ENCODE results near the gene FLNC. TPM values are rescaled to one million over a fixed set of nuclear protein-coding genes. Genes with fewer than 3 reads are reported as not detected.

FLNC gene
- total and polyA plus RNA-seq, 11 donors, result 399 to 3,687 (median 1,170) TPM

- peaks cover 0 to 10% (median 4%) of the 10 kb centered on the region in 9 donors for H3K36me3 ChIP-seq
- DNase-seq (no peak), ATAC-seq (no peak)
- no peaks in the 10 kb centered on the region for H3K27me3 ChIP-seq
- intact Hi-C loops (cut with DNase I), result no loop called here
- H3K4me1 ChIP-seq, result no peaks in the 10 kb centered on the region
- WGBS, 4 donors, result 90 to 97% (median 95%) methylated on average over 3 of the region's 3 CpGs
- TF ChIP-seq CTCF (IDR thresholded peaks at IDR 0.05), result no peak
- no peak for TF ChIP-seq POLR2A (IDR thresholded peaks at IDR 0.05)
- H3K27ac ChIP-seq, result no peak overlapping the region
- no peaks in the 10 kb centered on the region for H3K9me3 ChIP-seq
- H3K4me3 ChIP-seq, result no peak overlapping the region
Observed at GRCh38 chr7:128800567-128800966, 29.6 kb upstream of the FLNC start.

DNA sequence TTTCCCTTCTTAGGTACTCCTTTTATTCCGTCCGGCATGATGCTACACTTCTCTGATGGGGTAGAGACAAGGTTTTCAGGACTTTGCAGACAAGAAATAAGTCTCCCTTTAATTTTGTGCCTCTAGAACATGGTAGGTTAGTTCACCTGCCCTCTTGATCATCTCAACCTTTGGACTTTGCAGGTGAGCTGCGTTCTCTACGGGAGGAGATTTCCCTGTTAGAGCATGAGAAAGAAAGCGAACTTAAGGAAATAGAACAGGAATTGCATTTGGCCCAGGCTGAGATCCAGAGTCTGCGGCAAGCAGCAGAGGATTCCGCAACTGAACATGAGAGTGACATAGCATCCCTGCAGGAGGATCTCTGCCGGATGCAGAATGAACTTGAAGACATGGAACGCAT is 29.2 kb upstream of the FLNC start:
- Histone ChIP-seq H3K36me3 (peaks cover 0 to 14% (median 5%) of the 10 kb centered on the region in 9 donors), H3K9me3 (no peaks in the 10 kb centered on the region), H3K27me3 (no peaks in the 10 kb centered on the region), H3K4me3 (no peak overlapping the region), H3K27ac (no peak overlapping the region), H3K4me1 (no peaks in the 10 kb centered on the region)
- 92 to 97% (median 96%) methylated on average over 9 of the region's 9 CpGs for WGBS, 4 donors
- intact Hi-C loops (cut with DNase I), result no loop called here
- ATAC-seq (no peak), DNase-seq (no peak)
- TF ChIP-seq POLR2A (IDR thresholded peaks at IDR 0.05), result no peak
- no peak for TF ChIP-seq CTCF (IDR thresholded peaks at IDR 0.05)

DNA sequence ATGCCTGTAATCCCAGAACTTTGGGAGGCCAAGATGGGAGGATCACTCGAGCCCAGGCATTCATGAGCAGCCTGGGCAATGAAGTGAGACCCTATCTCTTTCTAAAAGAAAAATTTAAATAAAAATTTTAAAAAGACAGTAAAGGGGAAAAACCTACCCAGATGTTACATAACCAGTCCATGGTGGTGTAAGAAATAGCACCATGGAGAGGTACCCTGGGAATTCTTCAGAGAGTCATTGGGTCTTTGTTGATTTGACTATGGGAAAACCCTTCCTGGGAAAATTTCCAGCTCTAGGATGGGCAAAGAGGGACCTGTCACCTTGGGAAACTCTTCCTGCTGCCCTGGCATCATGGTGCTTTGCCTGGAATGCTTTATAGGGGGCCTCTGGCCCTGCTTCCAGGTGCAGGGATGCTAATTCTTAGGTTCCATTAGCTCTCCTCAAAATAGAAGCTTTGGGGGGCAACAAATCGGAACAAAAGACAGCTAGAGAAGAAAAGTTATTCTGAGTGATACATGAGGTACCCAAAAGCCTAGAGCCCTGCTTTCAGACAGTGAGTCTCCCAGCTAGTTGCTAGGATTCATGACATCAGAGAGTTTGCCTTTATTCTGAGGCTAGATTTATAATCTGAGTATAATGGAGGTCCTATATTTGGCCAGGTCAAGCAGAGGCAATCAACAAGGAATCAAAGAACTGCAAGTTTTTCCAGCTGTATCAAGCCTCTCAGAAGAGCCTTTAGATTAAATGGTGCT is 28.4 kb upstream of the FLNC start:
- TF ChIP-seq POLR2A (IDR thresholded peaks at IDR 0.05) (no peak), CTCF (IDR thresholded peaks at IDR 0.05) (no peak)
- no peak for DNase-seq
- no peak overlapping the region for H3K4me3 ChIP-seq
- H3K36me3 ChIP-seq, result peaks cover 0 to 17% (median 5%) of the 10 kb centered on the region in 9 donors
- H3K27ac ChIP-seq, result no peak overlapping the region
- no peak for ATAC-seq
- H3K9me3 ChIP-seq, result no peaks in the 10 kb centered on the region
- WGBS, 4 donors, result 87 to 95% (median 94%) methylated on average over 2 of the region's 2 CpGs
- no peaks in the 10 kb centered on the region for H3K27me3 ChIP-seq
- intact Hi-C loops (cut with DNase I), result no loop called here
- no peaks in the 10 kb centered on the region for H3K4me1 ChIP-seq

DNA sequence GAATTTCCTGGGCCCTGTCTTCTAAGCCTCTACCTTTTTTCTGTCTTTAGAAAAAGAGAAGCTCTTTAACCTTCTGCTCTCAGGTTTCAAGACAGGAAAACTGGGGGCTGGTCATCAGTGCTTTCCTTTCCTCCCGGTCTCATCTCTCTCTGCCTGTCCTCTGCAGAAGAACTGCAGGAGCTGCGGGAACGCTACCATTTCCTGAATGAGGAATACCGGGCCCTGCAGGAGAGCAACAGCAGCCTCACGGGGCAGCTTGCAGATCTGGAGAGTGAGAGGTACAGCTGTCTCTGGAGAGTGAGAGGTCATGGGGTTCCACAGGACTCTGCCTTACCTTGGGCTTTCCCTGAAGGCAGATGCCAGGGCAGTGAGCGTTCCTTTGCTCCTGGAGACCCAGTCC is 25.7 kb upstream of the FLNC start:
- intact Hi-C loops (cut with DNase I), result no loop called here
- H3K36me3 ChIP-seq, result peaks cover 0 to 17% (median 5%) of the 10 kb centered on the region in 9 donors

More for the DNA sequence above, 25.7 kb upstream of the FLNC start:
- 75 to 84% (median 80%) methylated on average over 5 to 6 of the region's 6 CpGs for WGBS, 4 donors
- Histone ChIP-seq H3K4me1 (no peaks in the 10 kb centered on the region), H3K9me3 (no peaks in the 10 kb centered on the region), H3K27me3 (no peaks in the 10 kb centered on the region), H3K27ac (no peak overlapping the region), H3K4me3 (no peak overlapping the region)
- ATAC-seq (no peak), DNase-seq (no peak)
- TF ChIP-seq POLR2A (IDR thresholded peaks at IDR 0.05) (no peak), CTCF (IDR thresholded peaks at IDR 0.05) (no peak)

Measured in heart left ventricle (tissue), 16 donors.